Ammon's horn (tissue), 1 donor: ENCODE results near the gene SCN2A.

ENCODE experiments used
- DNase-seq: peaks from one replicate; pipeline ENCODE4 v3.0.0-alpha.2; 2016; ENCODE audit warnings: low spot score

The SCN2A gene

GRCh38 chr2:165420231-165420630 is 181.0 kb downstream of the SCN2A start:
- DNase-seq = no peak

GRCh38 chr2:165423081-165423480 is 183.9 kb downstream of the SCN2A start:
- DNase-seq = no peak

DNA sequence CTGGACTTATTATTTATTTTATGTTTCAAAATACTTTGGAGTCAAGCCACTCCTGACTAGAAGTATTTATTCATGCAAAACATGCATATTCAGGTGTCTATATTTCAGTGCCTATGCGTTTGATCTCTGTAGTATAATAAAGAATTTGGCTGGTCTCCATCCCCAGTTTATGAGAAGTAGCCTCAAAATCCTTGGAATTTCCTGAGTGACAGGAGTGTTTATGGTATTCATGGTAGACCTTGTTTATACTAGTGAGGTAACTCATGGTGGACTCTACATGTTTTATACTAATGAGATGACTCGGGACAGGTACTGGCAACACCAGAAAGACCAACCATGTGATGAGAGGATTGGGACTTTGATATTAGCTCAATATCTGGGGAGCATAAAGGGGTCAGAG is 186.3 kb downstream of the SCN2A start:
- no peak for DNase-seq

GRCh38 chr2:165427686-165428085 is 188.5 kb downstream of the SCN2A start:
- no peak for DNase-seq

GRCh38 chr2:165428926-165429325 is 189.7 kb downstream of the SCN2A start:
- no peak for DNase-seq

GRCh38 chr2:165431014-165431413 is 191.8 kb downstream of the SCN2A start:
- no peak for DNase-seq

DNA sequence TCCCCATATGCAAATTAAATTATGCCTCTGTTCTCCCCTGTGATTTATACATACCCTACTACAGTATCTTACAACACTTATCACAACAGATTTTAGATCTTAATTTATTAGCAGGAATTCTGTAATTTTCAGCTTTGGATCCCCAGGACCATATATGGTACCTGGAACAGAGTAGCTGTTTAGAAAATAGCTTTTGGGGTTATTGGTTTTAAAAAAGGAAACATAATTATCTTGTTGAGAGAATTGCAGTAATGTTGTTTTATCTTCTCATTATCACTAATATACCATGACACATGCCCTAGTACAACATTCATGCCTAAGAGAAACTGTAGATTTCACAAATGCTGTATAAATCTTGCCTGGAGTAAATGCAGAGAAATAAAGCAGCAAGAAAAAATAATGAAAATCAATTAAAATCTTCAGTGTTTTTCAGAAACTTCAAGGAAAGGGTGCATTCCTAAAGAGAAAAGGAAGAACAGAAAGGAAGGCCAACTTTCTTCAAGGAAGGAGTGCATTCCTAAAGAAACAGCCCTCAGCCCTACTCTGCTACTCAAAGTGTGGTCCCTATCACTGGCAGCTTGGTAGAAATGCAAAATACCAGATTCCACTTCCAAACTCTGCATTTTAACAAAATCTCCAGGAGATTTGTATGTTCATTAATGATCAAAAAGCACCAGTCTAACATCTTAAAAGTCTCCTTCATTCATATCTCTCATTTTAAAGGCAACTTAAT is 193.2 kb downstream of the SCN2A start:
- DNase-seq = no peak

GRCh38 chr2:165434865-165435496 is 195.8 kb downstream of the SCN2A start:
- DNase-seq = no peak

GRCh38 chr2:165435611-165436010 is 196.4 kb downstream of the SCN2A start:
- DNase-seq = no peak

GRCh38 chr2:165436559-165436958 is 197.3 kb downstream of the SCN2A start:
- DNase-seq = no peak

- DNase-seq = peak; percentile 8
Observed at GRCh38 chr2:165440367-165440766, 201.2 kb downstream of the SCN2A start.
